AG04449 (cell line): ENCODE data around the gene MAP2.
A peak's percentile ranks its signal among the peaks of the same experiment; 100 is the strongest.

Experiments
- CTCF ChIA-PET: fragments of 350-600 bp; formaldehyde crosslinking; extraction: SDS; loops from one replicate; lab custom pipeline; 2021; ENCODE audit warnings: antibody characterized with exemption; lab: Yijun Ruan, JAX
- POLR2A ChIA-PET: fragments of 400-600, 350-600 bp; formaldehyde crosslinking; extraction: SDS; loops from one replicate; lab custom pipeline; 2020; ENCODE audit warnings: antibody characterized with exemption, inconsistent platforms; lab: Yijun Ruan, JAX
- DNase-seq: peaks from one replicate; pipeline ENCODE4 v3.0.0-alpha.2; 2010; ENCODE audit warnings: low read depth, low spot score
- H3K4me3 ChIP-seq: 2 replicates; pipeline ENCODE4 v1.5.1; 2011; ENCODE audit warnings: low read depth, mild to moderate bottlenecking, control low read depth, low read length
- CTCF ChIP-seq: IDR thresholded peaks from one replicate; pipeline ENCODE4 v1.5.1; 2011; ENCODE audit warnings: mild to moderate bottlenecking, moderate library complexity, low read length, control low read depth, inconsistent platforms; ENCODE audit not compliant: insufficient read depth; ENCODE audit errors: missing control alignments

Gene MAP2

GRCh38 chr2:209523867-209524266 lies 100.0 kb downstream of the MAP2 start:
- CTCF ChIA-PET, result interaction anchor here (0.9 kb wide), 1 partner anchor 22 kb away, joined by 3 read pairs; no protein-coding TSS in a partner anchor
- no peak overlapping the region for H3K4me3 ChIP-seq
- DNase-seq, result no peak
- TF ChIP-seq CTCF, result no peak
- POLR2A ChIA-PET, result no interaction called here

- TF ChIP-seq CTCF, result no peak
- ChIA-PET CTCF (interaction anchor here (1.0 to 2.8 kb wide), 2 partner anchors 27 to 100 kb away, joined by 3 to 6 read pairs; no protein-coding TSS in a partner anchor), POLR2A (interaction anchor here (0.6 to 2.5 kb wide), 3 partner anchors 30 to 1278 kb away, joined by 3 to 7 read pairs (median 3); no protein-coding TSS in a partner anchor)
- DNase-seq, result no peak
- H3K4me3 ChIP-seq, result no peak overlapping the region
These were observed 101.5 kb downstream of the MAP2 start for GRCh38 chr2:209525331-209525730.

GRCh38 chr2:209525834-209526281 lies 102.0 kb downstream of the MAP2 start:
- H3K4me3 ChIP-seq, result no peak overlapping the region
- ChIA-PET POLR2A (interaction anchor here (0.8 to 2.5 kb wide), 3 partner anchors 13 to 52 kb away, joined by 3 to 7 read pairs (median 4); no protein-coding TSS in a partner anchor), CTCF (interaction anchor here (2.8 kb wide), 1 partner anchor 101 kb away, joined by 6 read pairs; no protein-coding TSS in a partner anchor)
- peak; percentile 82 for DNase-seq
- TF ChIP-seq CTCF, result no peak

- DNase-seq, result no peak
- CTCF ChIA-PET, result interaction anchor here (0.8 to 2.8 kb wide), 3 partner anchors 101 to 192 kb away, joined by 3 to 6 read pairs (median 5); partner anchors contain the start of gene MAP2
- no peak overlapping the region for H3K4me3 ChIP-seq
- TF ChIP-seq CTCF, result no peak
- POLR2A ChIA-PET, result interaction anchor here (1.2 to 2.5 kb wide), 2 partner anchors 31 to 53 kb away, joined by 3 to 7 read pairs; no protein-coding TSS in a partner anchor
These were observed 102.7 kb downstream of the MAP2 start for GRCh38 chr2:209526561-209526960.

GRCh38 chr2:209529579-209529978 lies 105.7 kb downstream of the MAP2 start:
- no peak for DNase-seq
- POLR2A ChIA-PET, result no interaction called here
- TF ChIP-seq CTCF, result no peak
- no peak overlapping the region for H3K4me3 ChIP-seq
- CTCF ChIA-PET, result interaction anchor here (1.5 kb wide), 1 partner anchor 195 kb away, joined by 3 read pairs; no protein-coding TSS in a partner anchor

GRCh38 chr2:209532321-209532720 lies 108.5 kb downstream of the MAP2 start:
- no peak overlapping the region for H3K4me3 ChIP-seq
- DNase-seq, result no peak
- ChIA-PET CTCF (interaction anchor here (1.1 to 2.2 kb wide), 2 partner anchors 106 to 108 kb away, joined by 3 to 7 read pairs; partner anchors contain the start of gene MAP2), POLR2A (no interaction called here)
- no peak for TF ChIP-seq CTCF
